NCI-H146 treated with DMSO at 0.1 percent for 48 hours (cell line): ENCODE results near the gene ST3GAL4.

Source experiments
- DNase-seq: peaks from one replicate; lab custom pipeline; 2025; ENCODE audit not compliant: unreplicated experiment; lab: John Stamatoyannopoulos, UW

ST3GAL4 gene

DNA sequence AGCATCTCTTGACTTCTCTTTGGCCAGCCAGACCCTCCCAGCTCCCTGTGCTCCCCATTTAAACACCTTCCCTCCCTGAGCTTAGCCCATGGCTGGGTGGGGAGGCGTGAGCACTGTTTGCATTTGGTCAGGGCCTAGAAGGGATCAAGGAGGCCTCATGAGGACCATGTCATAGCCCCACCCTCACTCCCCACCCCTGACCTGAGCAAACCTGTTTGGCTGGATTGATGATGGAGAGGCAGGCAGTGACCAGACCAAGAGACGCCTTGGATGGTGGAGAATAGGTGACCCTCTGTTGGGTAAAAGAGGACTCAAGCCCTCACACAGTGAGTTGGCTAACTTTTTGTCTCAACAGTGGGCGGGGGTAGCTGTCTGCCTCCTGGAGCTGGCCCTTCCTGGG is 49.9 kb downstream of the ST3GAL4 start:
- DNase-seq: no peak

DNA sequence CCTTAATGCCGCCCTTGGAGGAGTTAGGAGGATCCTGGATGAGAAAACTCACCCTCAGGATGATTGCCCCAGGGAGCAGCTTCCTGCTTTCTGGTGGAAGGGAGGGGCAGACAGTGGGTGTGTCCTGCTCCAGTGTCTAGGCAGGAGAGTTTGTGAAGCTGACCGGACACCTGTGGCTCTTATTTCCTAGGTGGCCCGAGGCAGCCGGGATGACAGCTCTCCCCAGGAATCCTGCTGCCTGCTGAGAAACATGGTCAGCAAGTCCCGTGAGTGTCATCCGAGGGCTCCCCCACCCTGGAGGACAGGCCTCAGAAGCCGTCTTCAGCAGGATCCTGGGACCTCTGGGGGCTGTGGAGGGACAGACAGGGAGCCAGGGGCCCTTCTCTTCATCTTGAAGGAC is 50.4 kb downstream of the ST3GAL4 start:
- DNase-seq: peak; percentile 23

DNA sequence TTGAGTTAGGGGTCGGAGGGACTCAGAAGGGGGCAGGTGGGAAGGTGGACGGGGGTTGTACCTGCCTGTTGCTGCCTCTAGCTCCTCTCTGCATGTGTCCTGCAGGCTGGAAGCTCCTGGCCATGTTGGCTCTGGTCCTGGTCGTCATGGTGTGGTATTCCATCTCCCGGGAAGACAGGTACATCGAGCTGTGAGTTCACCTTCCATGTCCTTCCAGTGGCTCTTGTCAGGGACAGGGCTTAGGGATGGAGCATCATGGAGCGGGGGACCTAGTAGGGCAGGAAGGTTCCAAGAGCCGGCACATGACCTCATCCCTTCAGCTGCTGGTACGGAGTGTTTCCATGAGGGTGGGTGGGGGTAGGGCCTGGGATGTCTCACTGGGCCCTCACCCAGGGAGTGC is 50.9 kb downstream of the ST3GAL4 start:
- no peak for DNase-seq

DNA sequence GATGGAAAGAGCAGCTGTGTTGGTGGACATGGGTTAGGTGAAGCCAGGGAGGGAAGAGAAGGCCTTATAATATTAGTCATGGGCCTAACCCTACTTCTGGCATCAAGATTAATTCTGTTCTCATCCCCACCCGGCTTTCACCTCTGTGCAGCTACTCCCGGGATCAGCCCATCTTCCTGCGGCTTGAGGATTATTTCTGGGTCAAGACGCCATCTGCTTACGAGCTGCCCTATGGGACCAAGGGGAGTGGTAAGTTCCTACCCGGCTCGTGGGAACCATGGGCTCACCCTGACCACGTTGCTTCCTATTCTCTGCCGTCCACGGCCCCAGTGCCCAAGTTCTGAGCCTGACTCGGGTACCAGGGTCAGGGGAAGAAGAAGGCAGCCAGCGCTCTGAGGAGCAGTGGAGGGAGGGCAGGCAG is 51.6 kb downstream of the ST3GAL4 start:
- DNase-seq: no peak

DNA sequence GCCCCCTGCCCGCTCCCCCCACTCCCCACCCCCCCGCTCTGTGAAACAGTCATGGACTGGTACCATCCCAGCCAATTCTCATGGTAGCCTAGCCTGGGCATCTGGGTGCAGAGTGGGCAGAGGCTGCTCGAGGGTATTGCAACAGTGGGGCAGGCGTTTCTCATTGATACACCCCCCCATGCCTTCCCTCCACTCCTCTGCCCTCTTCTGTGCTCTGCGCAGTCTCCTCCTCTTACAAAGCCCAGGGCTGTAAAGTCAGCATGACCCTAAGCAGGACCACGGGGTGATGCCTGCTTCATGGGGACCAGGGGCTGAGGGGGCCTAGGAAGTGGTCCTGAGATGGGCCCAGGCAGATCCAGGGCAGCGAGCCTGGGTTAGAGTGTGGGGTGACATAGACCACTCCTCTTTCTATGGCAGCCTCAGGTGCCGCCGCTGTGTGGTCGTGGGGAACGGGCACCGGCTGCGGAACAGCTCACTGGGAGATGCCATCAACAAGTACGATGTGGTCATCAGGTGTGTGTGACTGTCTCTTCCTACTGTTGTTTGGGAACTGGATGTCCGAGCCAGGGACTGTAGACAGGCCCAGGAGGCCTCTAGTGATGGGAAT is 52.3 kb downstream of the ST3GAL4 start:
- DNase-seq: no peak

DNA sequence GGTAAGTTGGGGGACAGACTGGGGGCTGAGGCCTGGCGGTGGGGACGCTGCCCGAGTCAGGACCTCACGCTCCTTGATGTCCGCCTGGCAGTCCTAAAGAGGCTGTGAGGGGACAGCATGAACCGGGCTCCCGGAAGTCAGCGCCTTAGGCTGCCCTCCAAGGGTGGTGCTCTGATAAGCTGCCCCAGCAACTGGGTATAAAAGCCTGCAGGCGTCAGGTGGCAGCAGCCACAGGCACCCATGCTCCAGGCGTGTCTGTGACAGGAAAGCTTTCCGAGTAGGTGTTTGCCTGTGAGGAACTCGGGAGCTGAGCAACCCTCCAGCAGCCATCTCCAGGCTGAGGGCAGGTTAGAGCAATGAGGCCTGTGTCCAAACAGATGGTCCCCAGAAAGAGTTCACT is 53.0 kb downstream of the ST3GAL4 start:
- DNase-seq: no peak

DNA sequence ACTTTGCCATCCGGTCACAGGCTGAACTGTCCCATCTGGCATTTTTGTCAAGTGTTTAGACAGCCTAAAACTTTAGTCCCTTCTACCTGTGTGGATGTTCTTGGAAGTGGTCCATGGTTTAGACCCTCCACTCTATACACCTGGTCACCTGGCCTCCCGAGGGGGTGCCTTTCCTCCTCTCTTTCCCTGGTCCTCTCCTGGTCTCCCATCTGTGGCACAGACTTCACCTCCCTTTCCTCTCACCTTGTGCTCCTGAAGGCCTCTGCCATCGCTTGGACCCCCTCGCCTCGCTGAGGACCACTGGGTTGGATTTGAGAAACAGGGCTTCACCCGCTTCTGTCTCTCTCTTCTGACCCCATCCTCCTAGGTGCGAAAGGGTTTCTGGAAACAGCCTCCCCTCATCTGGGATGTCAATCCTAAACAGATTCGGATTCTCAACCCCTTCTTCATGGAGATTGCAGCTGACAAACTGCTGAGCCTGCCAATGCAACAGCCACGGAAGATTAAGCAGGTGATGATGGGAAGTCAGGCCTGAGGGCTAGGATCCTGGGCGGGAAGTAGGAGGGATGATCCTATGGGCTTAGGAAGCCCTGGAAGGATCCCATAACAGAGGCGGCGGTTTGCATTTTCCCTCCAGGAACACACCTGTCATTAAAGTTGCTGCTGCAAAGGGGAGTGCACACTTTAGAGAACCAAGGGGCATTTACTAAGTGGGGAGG is 53.6 kb downstream of the ST3GAL4 start:
- no peak for DNase-seq

DNA sequence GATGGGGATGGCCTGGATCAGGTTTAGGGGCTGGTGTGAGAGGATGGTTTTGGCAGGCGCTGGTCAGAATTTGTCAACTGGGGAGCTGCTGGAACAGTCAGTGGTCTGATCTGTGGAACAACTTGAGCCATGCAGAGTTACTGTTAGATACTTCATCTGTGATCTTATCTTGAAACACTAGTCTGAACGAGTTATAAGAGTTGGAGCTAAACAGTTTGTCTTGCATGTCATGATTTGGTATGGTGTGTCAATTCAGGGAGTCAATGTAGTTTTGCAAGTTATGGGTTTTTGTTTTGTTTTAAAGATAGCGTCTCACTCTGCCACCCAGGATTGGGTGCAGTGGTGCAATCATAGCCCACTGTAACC is 54.1 kb downstream of the ST3GAL4 start:
- DNase-seq: no peak

DNA sequence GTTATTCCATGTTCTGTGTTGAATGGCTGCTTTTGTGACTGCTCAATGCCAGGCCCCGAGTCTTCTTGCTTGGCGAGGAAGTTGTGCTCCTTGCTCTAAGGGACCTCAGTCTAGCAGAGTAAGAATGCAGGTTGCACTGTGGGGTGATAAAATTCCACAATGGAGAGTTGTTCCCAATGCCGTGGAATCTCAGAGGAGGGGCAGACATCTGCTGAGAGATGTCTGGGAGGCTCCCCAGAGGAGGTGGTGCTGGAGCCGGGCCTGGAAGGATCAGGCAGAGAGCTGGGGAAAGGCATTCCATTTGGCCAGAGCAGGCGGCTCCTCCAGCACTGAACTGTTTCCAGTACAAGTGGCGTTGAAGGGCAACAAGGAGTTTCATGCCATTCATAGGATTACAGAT is 55.2 kb downstream of the ST3GAL4 start:
- no peak for DNase-seq

DNA sequence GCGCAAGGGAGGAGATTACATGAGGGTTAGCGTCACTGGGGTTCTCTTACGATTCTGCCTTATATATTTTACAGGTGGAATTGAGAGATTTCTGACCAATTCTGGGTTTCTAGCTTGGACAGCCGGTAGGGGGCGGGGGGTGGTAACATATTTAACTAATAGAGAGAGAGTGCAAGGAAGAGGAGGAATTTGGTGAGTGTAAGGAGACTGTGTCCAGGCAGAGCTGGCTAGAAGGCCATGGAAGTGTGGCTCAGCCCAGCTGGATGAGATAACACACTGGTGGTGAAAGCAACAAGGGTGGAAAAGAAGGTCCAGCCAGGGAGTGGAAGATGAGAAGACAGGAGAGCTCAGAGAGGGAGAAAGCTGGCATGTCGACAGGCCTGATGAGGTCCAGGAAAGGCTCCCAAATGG is 56.5 kb downstream of the ST3GAL4 start:
- no peak for DNase-seq

DNA sequence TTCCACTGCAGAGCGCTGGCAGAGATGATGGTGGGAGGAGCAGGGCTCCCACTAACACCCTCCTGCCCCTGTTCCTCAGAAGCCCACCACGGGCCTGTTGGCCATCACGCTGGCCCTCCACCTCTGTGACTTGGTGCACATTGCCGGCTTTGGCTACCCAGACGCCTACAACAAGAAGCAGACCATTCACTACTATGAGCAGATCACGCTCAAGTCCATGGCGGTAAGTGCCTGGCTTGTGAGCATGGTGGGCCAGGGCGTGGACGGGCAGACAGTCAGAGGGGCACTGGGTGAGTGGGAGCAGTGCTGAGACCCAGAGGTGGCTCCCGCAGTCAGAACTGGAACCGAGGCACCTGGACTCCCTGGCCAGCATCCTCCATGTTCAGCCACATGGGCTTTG is 57.9 kb downstream of the ST3GAL4 start:
- no peak for DNase-seq

DNA sequence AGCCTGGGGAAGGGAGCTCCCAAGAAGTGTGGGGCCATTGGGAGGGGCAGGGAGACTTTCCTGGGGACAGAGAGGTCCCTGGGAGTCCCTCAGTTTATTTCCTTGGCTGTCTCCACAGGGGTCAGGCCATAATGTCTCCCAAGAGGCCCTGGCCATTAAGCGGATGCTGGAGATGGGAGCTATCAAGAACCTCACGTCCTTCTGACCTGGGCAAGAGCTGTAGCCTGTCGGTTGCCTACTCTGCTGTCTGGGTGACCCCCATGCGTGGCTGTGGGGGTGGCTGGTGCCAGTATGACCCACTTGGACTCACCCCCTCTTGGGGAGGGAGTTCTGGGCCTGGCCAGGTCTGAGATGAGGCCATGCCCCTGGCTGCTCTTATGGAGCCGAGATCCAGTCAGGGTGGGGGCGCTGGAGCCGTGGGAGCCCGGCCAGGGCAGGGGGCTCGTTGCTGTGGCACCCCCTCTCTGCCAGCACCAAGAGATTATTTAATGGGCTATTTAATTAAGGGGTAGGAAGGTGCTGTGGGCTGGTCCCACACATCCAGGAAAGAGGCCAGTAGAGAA is 58.4 kb downstream of the ST3GAL4 start:
- no peak for DNase-seq

DNA sequence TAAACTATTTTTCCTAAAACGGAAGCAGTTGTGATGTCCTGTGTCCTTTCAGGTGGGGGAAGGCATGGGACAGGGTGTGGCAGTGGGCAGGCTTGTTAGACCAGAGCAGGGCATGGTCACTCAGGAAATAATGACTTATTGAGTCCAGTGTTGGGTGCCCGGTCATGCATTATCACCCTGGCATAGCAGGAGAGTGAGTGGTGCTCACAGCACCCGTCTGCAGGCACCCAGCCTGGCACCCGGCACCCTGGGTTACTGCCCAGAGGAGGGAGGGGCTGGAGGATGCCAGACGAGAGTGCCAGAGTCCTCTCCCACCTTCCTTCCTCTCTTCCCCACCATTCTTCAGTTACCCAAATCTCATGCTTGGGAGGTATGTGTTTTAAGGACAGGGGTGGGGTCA is 59.1 kb downstream of the ST3GAL4 start:
- no peak for DNase-seq

DNA sequence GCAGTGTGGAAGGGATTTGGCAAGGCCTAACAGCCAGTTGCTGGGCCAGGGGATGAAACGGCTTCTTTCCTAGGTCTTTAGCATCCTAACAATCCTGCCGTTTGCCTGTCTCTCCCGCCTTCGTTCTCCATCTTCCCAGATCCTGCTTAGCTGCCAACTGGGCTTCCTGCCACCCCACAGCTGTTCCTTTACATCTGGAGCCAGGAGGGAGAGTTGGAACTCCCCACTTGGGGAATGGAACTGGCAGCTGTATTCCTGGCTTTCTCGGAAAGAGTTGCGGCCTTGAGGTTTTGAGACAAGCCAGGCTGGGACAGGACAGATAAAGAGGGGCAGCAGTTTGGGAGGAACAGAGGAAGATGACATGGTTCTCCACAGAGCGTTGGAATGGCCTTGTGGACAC is 59.6 kb downstream of the ST3GAL4 start:
- no peak for DNase-seq

DNA sequence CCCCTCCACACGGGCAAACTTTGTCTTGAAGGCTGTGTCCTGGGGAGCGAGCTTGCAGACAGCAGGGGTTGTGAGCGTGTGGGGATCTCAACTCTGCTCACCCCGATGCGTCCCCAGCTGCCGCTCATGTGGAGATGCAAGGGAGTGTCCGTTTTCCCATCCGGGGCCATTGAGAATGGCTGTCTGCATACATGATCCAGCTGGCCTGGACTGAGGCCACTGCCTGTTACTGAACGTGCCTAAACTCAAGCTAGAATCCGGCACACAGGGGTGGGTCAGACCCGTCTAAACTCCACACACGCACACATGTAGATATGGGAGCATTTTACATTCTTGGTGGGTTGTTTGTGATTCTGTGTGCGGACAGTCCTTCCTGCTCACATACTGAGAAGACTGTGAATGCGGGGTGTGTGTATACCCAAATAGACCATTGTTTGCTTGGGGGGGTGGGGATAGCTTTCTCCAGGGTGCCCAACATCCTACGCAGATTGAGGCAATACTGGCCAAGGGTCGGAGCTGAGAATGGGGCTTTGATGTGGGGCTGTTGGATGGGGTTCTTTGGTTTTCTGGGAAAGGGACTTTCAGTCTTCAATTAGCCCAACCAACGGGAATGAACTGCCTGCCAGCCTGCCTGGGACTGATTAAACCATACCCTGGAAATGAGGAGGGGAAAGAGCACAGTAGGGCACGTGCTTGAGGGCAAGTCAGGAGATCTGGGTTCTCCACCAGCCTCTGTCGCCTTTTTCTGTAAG is 60.4 kb downstream of the ST3GAL4 start:
- DNase-seq: no peak

DNA sequence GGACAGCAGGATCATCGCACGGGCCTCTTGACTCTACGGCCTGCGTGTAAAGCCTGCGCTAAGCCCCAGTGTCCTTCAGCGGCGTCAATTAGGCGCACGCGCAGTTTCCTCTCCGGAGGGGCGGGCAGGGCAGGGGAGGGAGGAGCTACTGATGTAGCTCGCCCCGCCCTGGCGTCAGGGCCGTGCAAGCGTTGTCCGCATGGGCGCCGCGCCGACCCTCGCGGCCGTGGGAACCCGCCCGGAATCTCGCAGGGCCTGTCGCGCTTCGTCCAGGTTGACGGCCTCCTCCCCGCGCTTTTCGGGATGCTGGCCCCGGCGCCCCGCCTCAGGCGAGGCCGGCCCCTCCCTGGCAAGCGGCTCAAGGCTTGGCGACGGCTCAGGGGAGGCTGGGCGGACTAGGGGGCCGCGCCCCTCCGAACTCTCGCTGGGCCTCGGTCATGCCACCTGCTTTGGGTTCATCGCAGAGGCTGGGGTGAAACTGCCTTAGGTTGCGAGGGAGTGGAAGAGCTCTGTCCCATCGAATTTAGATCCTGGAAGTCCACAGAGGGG is 61.1 kb downstream of the ST3GAL4 start:
- peak; percentile 25 for DNase-seq

DNA sequence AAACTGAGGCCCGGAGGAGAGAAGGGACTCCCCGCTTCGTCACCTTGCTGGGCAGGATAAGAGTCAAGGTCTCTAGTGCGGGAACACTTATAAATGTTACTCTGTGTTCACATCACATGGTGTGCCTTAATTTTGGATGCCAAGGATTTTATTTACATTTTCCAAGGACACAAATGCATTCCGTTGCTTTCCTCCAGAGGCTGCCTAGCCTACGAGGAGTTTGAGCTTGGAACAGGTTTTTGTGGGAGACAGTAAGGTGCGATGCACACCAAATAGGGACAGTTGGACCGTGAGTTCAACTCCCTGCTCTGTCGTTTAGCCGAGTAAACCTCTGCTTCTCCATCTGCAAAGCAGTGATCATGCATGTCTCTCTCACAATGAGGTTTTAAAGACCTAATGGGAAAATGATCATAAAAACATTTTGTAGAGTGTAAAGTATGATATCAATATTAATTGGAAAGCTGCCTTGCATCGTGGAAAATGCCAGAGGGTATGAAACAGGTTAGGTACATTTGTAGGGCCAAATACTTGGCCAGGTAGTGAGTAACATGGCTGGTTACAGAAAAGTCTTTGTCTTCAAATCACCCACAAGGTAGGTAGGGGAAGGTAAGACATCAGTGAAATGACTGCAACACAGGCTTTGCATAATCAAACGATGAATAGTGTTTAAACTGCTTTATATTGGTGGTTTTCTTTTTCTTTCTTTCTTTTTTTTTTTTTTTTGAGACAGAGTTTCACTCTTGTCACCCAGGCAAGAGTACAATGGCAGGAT is 61.8 kb downstream of the ST3GAL4 start:
- DNase-seq: no peak

DNA sequence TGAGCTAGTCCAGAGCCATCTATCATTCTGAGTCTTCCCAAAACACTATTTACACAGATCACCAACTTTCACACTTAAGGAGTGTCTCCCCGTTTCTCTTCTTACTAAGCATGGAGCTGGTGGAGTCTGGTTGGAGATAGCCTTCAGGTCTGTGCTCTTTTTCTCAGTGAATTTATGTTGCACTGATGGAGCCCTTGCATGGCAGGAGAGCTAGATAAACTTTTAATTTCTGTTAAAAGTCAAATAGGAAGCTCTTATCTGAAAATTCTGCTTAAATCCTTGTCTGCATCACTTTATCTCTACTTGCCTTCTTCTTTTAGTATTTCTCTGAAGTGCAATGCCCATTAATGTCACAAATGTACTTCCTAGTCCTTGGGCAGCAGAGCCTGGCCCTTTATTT is 63.4 kb downstream of the ST3GAL4 start:
- DNase-seq: no peak

DNA sequence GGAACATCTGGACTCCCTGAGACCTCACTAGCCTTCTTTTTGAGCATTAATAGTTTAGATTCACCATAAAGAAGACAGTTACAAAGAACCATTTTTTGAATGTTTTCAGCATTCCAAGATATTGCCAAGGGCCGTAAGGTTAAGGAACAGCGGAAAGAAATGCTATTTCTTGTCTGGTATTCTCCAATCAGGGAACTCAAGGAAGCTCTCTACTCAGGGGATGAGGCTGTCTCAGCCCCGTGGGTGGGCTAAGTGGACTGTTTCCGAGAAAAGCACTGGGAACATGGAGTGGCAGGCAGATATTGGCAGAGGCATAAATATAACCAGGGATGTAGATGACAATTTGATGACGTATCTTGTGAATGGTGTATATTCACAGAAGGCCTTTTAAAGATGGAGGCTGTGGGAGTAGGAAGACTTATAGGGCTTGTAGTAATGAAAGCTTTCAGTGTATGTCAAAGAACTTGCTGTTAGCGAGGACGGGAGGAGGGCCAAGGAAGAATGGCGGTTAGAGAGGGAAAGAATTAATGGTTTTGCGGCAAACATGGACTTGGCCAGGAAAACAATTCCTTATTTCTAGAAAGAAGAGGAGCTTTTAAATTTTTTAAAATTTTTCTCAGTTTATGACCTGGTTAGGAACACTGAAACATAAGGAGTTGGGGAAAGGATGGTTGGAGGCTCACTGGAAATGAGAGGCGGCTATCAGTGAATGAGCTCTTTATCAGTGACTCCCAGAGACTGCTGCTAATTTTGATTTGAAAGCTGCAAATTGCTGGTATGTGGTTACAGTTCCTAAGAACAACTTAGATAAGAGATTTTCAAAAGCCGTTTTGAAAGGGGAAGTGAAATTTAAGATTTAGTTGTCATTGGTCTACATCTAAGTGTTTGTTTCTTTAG is 64.6 kb downstream of the ST3GAL4 start:
- no peak for DNase-seq

DNA sequence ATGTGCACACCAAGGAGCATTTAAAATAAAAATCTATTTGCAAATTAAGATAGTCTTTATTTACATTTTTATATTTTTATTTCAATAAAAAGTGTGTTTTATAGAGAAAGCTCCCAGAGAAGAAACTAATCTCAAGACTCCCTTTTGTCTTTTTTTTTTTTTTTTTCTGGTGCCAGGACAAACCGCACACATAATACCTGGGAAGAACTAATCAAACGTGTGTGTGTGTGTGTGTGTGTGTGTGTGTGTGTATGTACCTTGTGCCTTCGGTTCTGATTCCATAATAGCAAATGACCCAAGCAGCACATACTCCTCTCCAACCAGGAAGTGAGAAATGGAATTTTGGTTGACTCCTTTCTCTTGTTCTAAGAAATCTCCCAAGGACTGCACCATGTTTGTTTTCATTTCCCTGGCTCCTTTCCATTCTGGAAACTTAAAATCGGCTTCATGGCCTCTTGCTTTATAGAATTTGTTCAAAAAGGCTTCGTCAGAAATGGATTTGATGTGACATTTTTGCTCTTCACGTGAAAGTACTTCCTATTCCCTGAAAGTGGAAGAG is 65.3 kb downstream of the ST3GAL4 start:
- DNase-seq: no peak
